Activated CD8-positive, alpha-beta T cell treated with anti-CD3 and anti-CD28 coated beads for 36 hours (primary cell): ENCODE results near the gene COL4A1. TPM values are rescaled to one million over a fixed set of nuclear protein-coding genes. Genes with fewer than 3 reads are reported as not detected.

ENCODE experiments used
- ATAC-seq: fragments of 200-7000 bp; cut with Tn5 transposase; one replicate; pipeline ENCODE4 v1.10.0; 2021; ENCODE audit warnings: mild to moderate bottlenecking, moderate library complexity
- CTCF ChIA-PET: fragments of 350-600 bp; sonication (Branson Sonifier 250); formaldehyde crosslinking; loops from one replicate; lab custom pipeline; 2021; ENCODE audit warnings: antibody characterized with exemption; lab: Charles Lee
- POLR2A ChIA-PET: fragments of 350-600 bp; sonication (Branson Sonifier 250); formaldehyde crosslinking; loops from one replicate; lab custom pipeline; 2021; ENCODE audit warnings: antibody characterized with exemption; lab: Charles Lee
- DNase-seq: peaks from one replicate; pipeline ENCODE4 v3.0.0-alpha.2; 2020
- H3K27ac Mint-ChIP-seq: one replicate; pipeline ENCODE4 v1.8.0; 2021; ENCODE audit warnings: mild to moderate bottlenecking, mixed read lengths
- H3K27me3 Mint-ChIP-seq: one replicate; pipeline ENCODE4 v1.8.0; 2021; ENCODE audit warnings: mixed read lengths
- H3K36me3 Mint-ChIP-seq: one replicate; pipeline ENCODE4 v1.8.0; 2021; ENCODE audit warnings: low read depth, mixed read lengths
- H3K4me1 Mint-ChIP-seq: one replicate; pipeline ENCODE4 v1.8.0; 2021; ENCODE audit warnings: low read depth, mixed read lengths
- H3K4me3 Mint-ChIP-seq: one replicate; pipeline ENCODE4 v1.8.0; 2021; ENCODE audit warnings: mild to moderate bottlenecking, moderate library complexity, mixed read lengths
- H3K9me3 Mint-ChIP-seq: one replicate; pipeline ENCODE4 v1.8.0; 2021; ENCODE audit warnings: mixed read lengths
- CTCF ChIP-seq: fragments of 200-600 bp; IDR thresholded peaks from one replicate; pipeline ENCODE4 v1.8.0; 2022; ENCODE audit warnings: antibody characterized with exemption, mild to moderate bottlenecking
- intact Hi-C: fragments of 100-400 bp; cut with micrococcal nuclease; formaldehyde crosslinking; loops from one replicate; pipeline ENCODE4 v1.10.0; 2022
- total RNA-seq, 2 experiments: library from RNA; stranded (reverse); gene quantifications; one replicate each; pipeline ENCODE4 v1.2.3, GENCODE V29; 2021

Gene COL4A1
- total RNA-seq, 2 experiments from 2014 or later = not detected

- Mint-ChIP-seq H3K9me3 (no peaks in the 10 kb centered on the region), H3K36me3 (no peaks in the 10 kb centered on the region), H3K27me3 (peaks cover 16% of the 10 kb centered on the region), H3K4me3 (no peak overlapping the region), H3K4me1 (no peaks in the 10 kb centered on the region), H3K27ac (no peak overlapping the region)
- intact Hi-C loops = no loop called here
- ChIA-PET POLR2A (no interaction called here), CTCF (no interaction called here)
- ATAC-seq (no peak), DNase-seq (no peak)
- no peak for TF ChIP-seq CTCF
Measured at GRCh38 chr13:110261166-110262081, 45.5 kb downstream of the COL4A1 start.

GRCh38 chr13:110259651-110260050 is 47.3 kb downstream of the COL4A1 start:
- ChIA-PET CTCF (no interaction called here), POLR2A (interaction anchor here (0.6 kb wide), 1 partner anchor 505 kb away, joined by 5 read pairs; no protein-coding TSS in a partner anchor)
- Mint-ChIP-seq H3K4me1 (no peaks in the 10 kb centered on the region), H3K9me3 (peaks cover 3% of the 10 kb centered on the region), H3K27ac (no peak overlapping the region), H3K27me3 (peaks cover 9% of the 10 kb centered on the region), H3K4me3 (no peak overlapping the region), H3K36me3 (no peaks in the 10 kb centered on the region)
- intact Hi-C loops = no loop called here
- no peak for DNase-seq
- no peak for ATAC-seq
- no peak for TF ChIP-seq CTCF

- TF ChIP-seq CTCF = no peak
- H3K9me3 Mint-ChIP-seq = peaks cover 3% of the 10 kb centered on the region
- POLR2A ChIA-PET = interaction anchor here (0.6 to 0.7 kb wide), 2 partner anchors 87 to 504 kb away, joined by 4 to 5 read pairs; no protein-coding TSS in a partner anchor
Measured at GRCh38 chr13:110258876-110259631, 47.9 kb downstream of the COL4A1 start.

GRCh38 chr13:110257408-110257807 is 49.5 kb downstream of the COL4A1 start:
- H3K9me3 Mint-ChIP-seq = peaks cover 3% of the 10 kb centered on the region
- no peak overlapping the region for H3K27ac Mint-ChIP-seq
- DNase-seq (no peak), ATAC-seq (no peak)
- intact Hi-C loops = no loop called here
- CTCF ChIA-PET = no interaction called here
- no peaks in the 10 kb centered on the region for H3K4me1 Mint-ChIP-seq
- no peak overlapping the region for H3K4me3 Mint-ChIP-seq
- peaks cover 6% of the 10 kb centered on the region for H3K27me3 Mint-ChIP-seq
- TF ChIP-seq CTCF = no peak
- POLR2A ChIA-PET = no interaction called here
- no peaks in the 10 kb centered on the region for H3K36me3 Mint-ChIP-seq

More at GRCh38 chr13:110258876-110259631, 47.9 kb downstream of the COL4A1 start:
- no peak for ATAC-seq
- intact Hi-C loops = no loop called here
- H3K4me1 Mint-ChIP-seq = no peaks in the 10 kb centered on the region
- no peak overlapping the region for H3K4me3 Mint-ChIP-seq
- CTCF ChIA-PET = no interaction called here
- peaks cover 8% of the 10 kb centered on the region for H3K27me3 Mint-ChIP-seq
- no peak overlapping the region for H3K27ac Mint-ChIP-seq
- no peak for DNase-seq
- no peaks in the 10 kb centered on the region for H3K36me3 Mint-ChIP-seq
